HL-60 (cell line): ENCODE data around the gene PTPRN2.

Source experiments
- POLR2AphosphoS5 ChIP-seq: IDR thresholded peaks from 2 replicates; pipeline ENCODE4 v1.6.1; 2012; ENCODE audit warnings: low read depth
- TF ChIP-seq, protein P1 (sequence below): IDR thresholded peaks from one replicate; pipeline ENCODE4 v1.5.1; 2011; ENCODE audit warnings: low read length, control low read depth, inconsistent platforms; ENCODE audit not compliant: insufficient read depth
- TF ChIP-seq, protein P2 (sequence below): IDR thresholded peaks from 2 replicates; pipeline ENCODE4 v1.6.1; 2012; ENCODE audit warnings: low read depth; ENCODE audit not compliant: insufficient replicate concordance

DNA sequence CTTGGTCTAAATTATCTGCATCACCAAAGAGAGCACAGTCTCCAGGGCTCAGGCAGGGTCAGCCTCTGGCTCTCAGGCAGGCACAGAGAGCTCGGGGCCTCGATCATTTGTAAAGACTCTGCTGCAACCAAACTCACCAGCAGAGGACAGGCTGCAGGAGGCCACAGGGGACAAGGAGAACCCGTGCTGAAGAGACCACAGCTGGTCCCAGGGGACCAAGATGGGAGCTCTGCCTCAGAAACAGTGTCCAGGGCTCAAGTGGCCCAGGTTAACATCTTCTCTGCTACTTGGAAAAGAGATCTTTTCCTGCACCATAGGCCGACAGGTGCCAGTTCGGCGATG is 543.2 kb downstream of the PTPRN2 start:
- TF ChIP-seq, protein P1, sequence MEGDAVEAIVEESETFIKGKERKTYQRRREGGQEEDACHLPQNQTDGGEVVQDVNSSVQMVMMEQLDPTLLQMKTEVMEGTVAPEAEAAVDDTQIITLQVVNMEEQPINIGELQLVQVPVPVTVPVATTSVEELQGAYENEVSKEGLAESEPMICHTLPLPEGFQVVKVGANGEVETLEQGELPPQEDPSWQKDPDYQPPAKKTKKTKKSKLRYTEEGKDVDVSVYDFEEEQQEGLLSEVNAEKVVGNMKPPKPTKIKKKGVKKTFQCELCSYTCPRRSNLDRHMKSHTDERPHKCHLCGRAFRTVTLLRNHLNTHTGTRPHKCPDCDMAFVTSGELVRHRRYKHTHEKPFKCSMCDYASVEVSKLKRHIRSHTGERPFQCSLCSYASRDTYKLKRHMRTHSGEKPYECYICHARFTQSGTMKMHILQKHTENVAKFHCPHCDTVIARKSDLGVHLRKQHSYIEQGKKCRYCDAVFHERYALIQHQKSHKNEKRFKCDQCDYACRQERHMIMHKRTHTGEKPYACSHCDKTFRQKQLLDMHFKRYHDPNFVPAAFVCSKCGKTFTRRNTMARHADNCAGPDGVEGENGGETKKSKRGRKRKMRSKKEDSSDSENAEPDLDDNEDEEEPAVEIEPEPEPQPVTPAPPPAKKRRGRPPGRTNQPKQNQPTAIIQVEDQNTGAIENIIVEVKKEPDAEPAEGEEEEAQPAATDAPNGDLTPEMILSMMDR, result no peak
- TF ChIP-seq POLR2AphosphoS5, result no peak
- TF ChIP-seq, protein P2, sequence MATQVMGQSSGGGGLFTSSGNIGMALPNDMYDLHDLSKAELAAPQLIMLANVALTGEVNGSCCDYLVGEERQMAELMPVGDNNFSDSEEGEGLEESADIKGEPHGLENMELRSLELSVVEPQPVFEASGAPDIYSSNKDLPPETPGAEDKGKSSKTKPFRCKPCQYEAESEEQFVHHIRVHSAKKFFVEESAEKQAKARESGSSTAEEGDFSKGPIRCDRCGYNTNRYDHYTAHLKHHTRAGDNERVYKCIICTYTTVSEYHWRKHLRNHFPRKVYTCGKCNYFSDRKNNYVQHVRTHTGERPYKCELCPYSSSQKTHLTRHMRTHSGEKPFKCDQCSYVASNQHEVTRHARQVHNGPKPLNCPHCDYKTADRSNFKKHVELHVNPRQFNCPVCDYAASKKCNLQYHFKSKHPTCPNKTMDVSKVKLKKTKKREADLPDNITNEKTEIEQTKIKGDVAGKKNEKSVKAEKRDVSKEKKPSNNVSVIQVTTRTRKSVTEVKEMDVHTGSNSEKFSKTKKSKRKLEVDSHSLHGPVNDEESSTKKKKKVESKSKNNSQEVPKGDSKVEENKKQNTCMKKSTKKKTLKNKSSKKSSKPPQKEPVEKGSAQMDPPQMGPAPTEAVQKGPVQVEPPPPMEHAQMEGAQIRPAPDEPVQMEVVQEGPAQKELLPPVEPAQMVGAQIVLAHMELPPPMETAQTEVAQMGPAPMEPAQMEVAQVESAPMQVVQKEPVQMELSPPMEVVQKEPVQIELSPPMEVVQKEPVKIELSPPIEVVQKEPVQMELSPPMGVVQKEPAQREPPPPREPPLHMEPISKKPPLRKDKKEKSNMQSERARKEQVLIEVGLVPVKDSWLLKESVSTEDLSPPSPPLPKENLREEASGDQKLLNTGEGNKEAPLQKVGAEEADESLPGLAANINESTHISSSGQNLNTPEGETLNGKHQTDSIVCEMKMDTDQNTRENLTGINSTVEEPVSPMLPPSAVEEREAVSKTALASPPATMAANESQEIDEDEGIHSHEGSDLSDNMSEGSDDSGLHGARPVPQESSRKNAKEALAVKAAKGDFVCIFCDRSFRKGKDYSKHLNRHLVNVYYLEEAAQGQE, result no peak
